ENCODE measurements around the gene HDAC9. TPM values are rescaled to one million over a fixed set of nuclear protein-coding genes. Genes with fewer than 3 reads are reported as not detected.

The HDAC9 gene
- total RNA-seq, 1 experiment from 2014 or later = 7.7 TPM

GRCh38 chr7:18754766-18755165 lies 259.2 kb downstream of the HDAC9 start:
- H3K18ac ChIP-seq (ENCODE audit: insufficient read length, low read depth, low read length) = no peak overlapping the region
- H3K9ac ChIP-seq (ENCODE audit: extremely low read depth, insufficient read length, low read length) = no peak overlapping the region
- H3K79me2 ChIP-seq (ENCODE audit: insufficient read depth, low read length) = no peaks in the 10 kb centered on the region
- H3K27ac ChIP-seq (ENCODE audit: insufficient read length, low read depth, low read length) = no peak overlapping the region
- H2BK120ac ChIP-seq (ENCODE audit: low read depth, low read length, poor library complexity, severe bottlenecking) = no peak overlapping the region
- H3K9me3 ChIP-seq (ENCODE audit: control insufficient read depth, low read depth, low read length) = no peaks in the 10 kb centered on the region
- no peak overlapping the region for H2BK15ac ChIP-seq (ENCODE audit: low read depth, low read length)
- DNase-seq = no peak
- no peak overlapping the region for H2AFZ ChIP-seq (ENCODE audit: low read length)
- no peak overlapping the region for H2BK12ac ChIP-seq (ENCODE audit: insufficient read length, low read depth, low read length)
- no peak overlapping the region for H4K8ac ChIP-seq (replicated peaks; ENCODE audit: insufficient read length, low read depth, low read length)
- no peak overlapping the region for H4K91ac ChIP-seq (ENCODE audit: insufficient read length, low read depth, low read length)
- no peak overlapping the region for H3K14ac ChIP-seq (ENCODE audit: insufficient read depth, low read length)
- H3K4me1 ChIP-seq (ENCODE audit: insufficient read depth, low read length) = no peaks in the 10 kb centered on the region
- H3T11ph ChIP-seq (ENCODE audit: low read length) = no peak overlapping the region
- no peak overlapping the region for H3K56ac ChIP-seq (ENCODE audit: insufficient read length, low read depth, low read length)
- H2BK5ac ChIP-seq (ENCODE audit: insufficient read length, low read length) = no peak overlapping the region
- no peak overlapping the region for H3K4me2 ChIP-seq (ENCODE audit: insufficient read depth, insufficient read length, low read length)
- no peaks in the 10 kb centered on the region for H3K27me3 Mint-ChIP-seq (ENCODE audit: low read depth)
- no peaks in the 10 kb centered on the region for H3K9me3 Mint-ChIP-seq
- H3K23me2 ChIP-seq (ENCODE audit: insufficient read length, low read depth, low read length, poor library complexity, severe bottlenecking) = no peaks in the 10 kb centered on the region
- WGBS (ENCODE audit: extremely low coverage, insufficient read length, low lambda C conversion rate) = no CpG with 5 or more reads among the region's 2 CpGs
- H3K23ac ChIP-seq (ENCODE audit: insufficient read length, low read depth, low read length) = no peak overlapping the region
- H3K27ac Mint-ChIP-seq = no peak overlapping the region
- no peak overlapping the region for H4K5ac ChIP-seq (ENCODE audit: insufficient read length, low read depth, low read length)
- no peak overlapping the region for H2BK20ac ChIP-seq (ENCODE audit: low read depth, low read length, poor library complexity, severe bottlenecking)
- no peaks in the 10 kb centered on the region for H3K36me3 Mint-ChIP-seq (ENCODE audit: insufficient read depth in 1 of 3, low read depth in 3 of 3)
- H4K20me1 ChIP-seq (ENCODE audit: control insufficient read depth, insufficient read depth, insufficient read length) = no peaks in the 10 kb centered on the region
- TF ChIP-seq CTCF (conservative IDR thresholded peaks at IDR 0.05) = no peak
- no peak overlapping the region for H3K4ac ChIP-seq (ENCODE audit: low read depth, low read length)
- no peak overlapping the region for H3K4me3 Mint-ChIP-seq
- H3K27me3 ChIP-seq (ENCODE audit: insufficient read depth, low read length) = no peaks in the 10 kb centered on the region
- H3K4me1 Mint-ChIP-seq = no peaks in the 10 kb centered on the region
- H2AK5ac ChIP-seq (ENCODE audit: insufficient read length, low read length) = no peak overlapping the region
- H3K79me1 ChIP-seq (ENCODE audit: insufficient read depth, low read depth, low read length, poor library complexity, severe bottlenecking) = no peaks in the 10 kb centered on the region

All from H9 (cell line).